ENCODE data around the gene PPP1R3A.

DNA sequence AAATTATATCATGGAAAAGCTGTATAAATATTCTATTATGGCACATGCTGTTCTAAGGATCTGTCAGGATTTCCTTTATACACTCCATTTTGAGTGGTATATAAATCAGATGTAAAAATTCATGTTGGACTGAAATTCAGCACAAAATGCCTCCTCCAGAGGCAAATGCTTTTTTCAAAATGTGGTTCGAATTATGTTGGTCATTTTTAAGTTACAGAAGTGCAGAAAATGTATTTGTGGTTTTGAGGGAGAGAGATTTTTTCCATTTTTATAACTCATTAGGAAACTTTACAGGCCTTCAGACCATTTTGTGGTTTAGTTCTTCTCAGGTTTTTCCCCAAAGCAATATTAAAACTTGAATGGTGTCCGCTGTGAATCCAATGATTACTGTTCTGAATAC is 2.9 kb downstream of the PPP1R3A start:
- TF ChIP-seq CTCF (IDR thresholded peaks at IDR 0.05) (no peak), POLR2A (IDR thresholded peaks at IDR 0.05) (no peak), POLR2AphosphoS5 (IDR thresholded peaks at IDR 0.05) (no peak)
